SK-N-MC (cell line): ENCODE data around the gene PTPN4.

Experiments used
- DNase-seq: peaks from one replicate; pipeline ENCODE4 v3.0.0-alpha.2; 2011; ENCODE audit warnings: low read depth, low spot score
- H3K27ac ChIP-seq: fragments of 200-600 bp; sonication (generic); 2 replicates; pipeline ENCODE4 v1.5.1; 2016; ENCODE audit warnings: mixed run types
- H3K36me3 ChIP-seq: fragments of 200-600 bp; sonication (generic); 2 replicates; pipeline ENCODE4 v1.6.1; 2017; ENCODE audit warnings: antibody characterized with exemption, low read length, mixed read lengths; ENCODE audit not compliant: insufficient read depth
- H3K4me3 ChIP-seq: fragments of 200-600 bp; sonication (generic); 2 replicates; pipeline ENCODE4 v1.5.1; 2016
- H3K9ac ChIP-seq: fragments of 200-600 bp; sonication (generic); 2 replicates; pipeline ENCODE4 v1.8.0; 2017; ENCODE audit warnings: mixed run types, mixed read lengths; ENCODE audit not compliant: insufficient read length
- H3K9me3 ChIP-seq: fragments of 200-600 bp; sonication (generic); 2 replicates; pipeline ENCODE4 v1.6.1; 2017; ENCODE audit warnings: low read depth, mild to moderate bottlenecking, antibody characterized with exemption, low read length, moderate library complexity, mixed read lengths
- EZH2 ChIP-seq: fragments of 200-600 bp; sonication (generic); IDR thresholded peaks from one replicate; pipeline ENCODE4 v1.6.1; 2017; ENCODE audit warnings: antibody characterized with exemption
- FOXP2 ChIP-seq: optimal IDR thresholded peaks from 2 replicates; pipeline ENCODE3; 2011; ENCODE audit warnings: mild to moderate bottlenecking, moderate library complexity; ENCODE audit not compliant: insufficient read depth; ENCODE audit errors: extremely low read length, control extremely low read depth
- POLR2AphosphoS5 ChIP-seq: IDR thresholded peaks from 2 replicates; pipeline ENCODE4 v1.6.1; 2012; ENCODE audit warnings: mild to moderate bottlenecking, low read depth, low read length, borderline replicate concordance

Gene PTPN4

DNA sequence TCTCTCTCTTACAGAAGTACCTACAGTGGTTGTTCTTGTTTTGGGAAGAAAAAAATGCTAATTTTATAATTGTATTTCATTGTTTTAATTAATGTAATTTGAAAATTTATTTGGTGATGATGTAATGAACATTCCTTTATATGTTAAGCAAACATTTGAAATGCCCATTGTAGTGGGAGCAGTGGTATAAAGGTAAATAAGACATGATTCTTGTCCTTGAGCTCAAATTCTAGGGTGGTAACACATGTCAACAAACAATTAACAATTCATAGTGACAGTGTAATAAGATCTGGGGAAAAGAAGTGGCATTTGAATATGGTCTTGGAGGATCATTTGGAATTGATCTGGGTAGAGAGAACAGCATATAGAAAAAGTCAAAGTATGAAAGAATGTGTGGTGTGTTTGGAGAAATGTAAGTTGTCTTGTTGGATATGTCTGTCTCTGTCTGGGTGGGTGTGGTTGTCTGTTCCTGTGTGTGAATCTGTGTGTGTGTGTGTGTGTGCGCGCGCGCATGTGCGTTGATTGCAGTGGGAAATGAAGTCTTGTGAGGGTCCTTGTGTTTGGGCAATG lies 5.8 kb downstream of the PTPN4 start:
- DNase-seq = no peak
- Histone ChIP-seq H3K27ac (no peak overlapping the region), H3K9me3 (no peaks in the 10 kb centered on the region), H3K4me3 (no peak overlapping the region), H3K9ac (no peak overlapping the region), H3K36me3 (no peaks in the 10 kb centered on the region)
- TF ChIP-seq POLR2AphosphoS5 (no peak), FOXP2 (no peak), EZH2 (no peak)

DNA sequence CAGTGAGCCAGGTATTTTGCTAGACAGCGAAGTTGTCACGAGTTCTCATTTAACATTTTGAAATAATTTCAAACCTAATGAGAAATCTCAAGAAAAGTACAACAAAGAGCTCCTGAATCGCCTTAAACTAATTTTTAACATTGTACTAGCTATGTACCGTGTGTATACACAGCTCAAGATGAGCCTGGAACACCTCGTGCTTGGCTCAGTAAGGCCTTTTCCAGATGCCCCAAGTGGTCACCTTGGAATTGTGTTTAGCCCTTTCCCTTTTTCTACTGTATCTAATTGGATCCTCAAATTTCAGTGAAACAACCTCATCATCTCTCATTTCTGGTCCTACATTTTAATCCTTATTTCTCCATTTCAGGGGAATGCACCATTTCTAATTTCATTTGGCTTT lies 7.2 kb downstream of the PTPN4 start:
- TF ChIP-seq FOXP2 (no peak), EZH2 (no peak), POLR2AphosphoS5 (no peak)

DNA sequence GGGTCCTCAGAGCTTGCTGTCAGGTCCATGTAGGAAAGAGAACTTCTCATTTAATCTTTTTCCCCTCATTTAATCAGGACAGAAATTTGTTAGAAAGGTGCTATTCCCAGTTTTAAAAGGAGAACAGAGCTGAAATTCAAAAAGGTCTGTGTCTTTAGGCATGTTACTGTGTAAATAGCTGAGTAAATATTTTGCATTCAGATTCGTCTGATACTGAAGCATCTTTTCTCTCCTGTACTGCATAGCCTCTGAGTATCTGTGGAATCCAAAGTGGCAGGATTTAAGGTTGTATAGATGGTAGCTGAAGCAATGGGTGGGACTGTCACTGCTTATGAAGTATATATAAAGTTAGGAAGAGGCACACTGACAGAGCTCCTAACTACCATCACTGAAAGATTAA lies 9.0 kb downstream of the PTPN4 start:
- Histone ChIP-seq H3K9ac (no peak overlapping the region), H3K36me3 (no peaks in the 10 kb centered on the region), H3K4me3 (no peak overlapping the region), H3K9me3 (no peaks in the 10 kb centered on the region), H3K27ac (no peak overlapping the region)
- no peak for TF ChIP-seq FOXP2
- TF ChIP-seq EZH2 = no peak
- no peak for TF ChIP-seq POLR2AphosphoS5
- DNase-seq = no peak

More for the DNA sequence above, 7.2 kb downstream of the PTPN4 start:
- DNase-seq = no peak
- Histone ChIP-seq H3K4me3 (no peak overlapping the region), H3K27ac (no peak overlapping the region), H3K9me3 (no peaks in the 10 kb centered on the region), H3K9ac (no peak overlapping the region), H3K36me3 (no peaks in the 10 kb centered on the region)

DNA sequence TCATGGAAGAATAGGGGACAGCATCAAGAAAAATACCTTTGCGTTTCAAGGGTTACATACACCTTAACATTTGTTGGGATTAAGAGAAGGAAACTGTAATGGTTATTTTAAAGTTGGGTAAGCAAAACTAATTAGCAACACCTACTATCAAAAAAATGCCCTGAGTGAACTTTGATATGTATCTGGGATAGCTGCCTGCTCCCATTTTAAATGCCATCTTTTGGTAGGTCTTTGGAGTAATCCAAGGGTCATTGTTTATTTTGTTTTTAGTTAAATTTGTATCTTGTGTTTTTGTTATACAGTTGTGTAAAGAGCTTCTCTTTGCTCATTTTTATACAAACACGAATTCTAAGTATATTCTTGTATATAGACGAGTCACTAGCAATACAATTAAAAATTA lies 9.9 kb downstream of the PTPN4 start:
- H3K27ac ChIP-seq = no peak overlapping the region
- no peak overlapping the region for H3K9ac ChIP-seq
- no peak for DNase-seq
- no peak for TF ChIP-seq FOXP2
- TF ChIP-seq POLR2AphosphoS5 = no peak
- TF ChIP-seq EZH2 = no peak
- H3K9me3 ChIP-seq = no peaks in the 10 kb centered on the region
- no peaks in the 10 kb centered on the region for H3K36me3 ChIP-seq
- no peak overlapping the region for H3K4me3 ChIP-seq

DNA sequence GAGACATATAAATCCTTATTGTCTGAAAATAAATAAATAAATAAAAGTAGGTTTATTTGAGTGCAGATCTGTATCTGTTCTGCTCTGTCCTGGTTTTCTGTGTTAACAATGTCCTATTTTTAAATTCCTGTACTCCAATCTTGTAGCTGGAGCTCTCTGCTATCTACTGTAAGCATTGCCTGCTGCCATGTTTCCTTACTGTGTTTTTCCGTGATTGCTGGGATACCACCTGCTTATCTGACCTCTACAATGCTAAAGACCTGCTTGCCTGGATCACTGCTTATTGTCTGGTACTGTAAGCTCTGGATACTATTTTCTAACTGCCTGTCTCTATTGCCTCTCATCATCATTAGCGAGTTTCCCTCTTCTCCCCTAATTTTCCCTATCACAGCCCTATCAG lies 11.6 kb downstream of the PTPN4 start:
- no peak for DNase-seq
- no peak overlapping the region for H3K9ac ChIP-seq
- H3K9me3 ChIP-seq = no peaks in the 10 kb centered on the region
- no peak overlapping the region for H3K27ac ChIP-seq
- no peak overlapping the region for H3K4me3 ChIP-seq
- no peak for TF ChIP-seq POLR2AphosphoS5
- TF ChIP-seq EZH2 = no peak
- no peak for TF ChIP-seq FOXP2
- no peaks in the 10 kb centered on the region for H3K36me3 ChIP-seq

DNA sequence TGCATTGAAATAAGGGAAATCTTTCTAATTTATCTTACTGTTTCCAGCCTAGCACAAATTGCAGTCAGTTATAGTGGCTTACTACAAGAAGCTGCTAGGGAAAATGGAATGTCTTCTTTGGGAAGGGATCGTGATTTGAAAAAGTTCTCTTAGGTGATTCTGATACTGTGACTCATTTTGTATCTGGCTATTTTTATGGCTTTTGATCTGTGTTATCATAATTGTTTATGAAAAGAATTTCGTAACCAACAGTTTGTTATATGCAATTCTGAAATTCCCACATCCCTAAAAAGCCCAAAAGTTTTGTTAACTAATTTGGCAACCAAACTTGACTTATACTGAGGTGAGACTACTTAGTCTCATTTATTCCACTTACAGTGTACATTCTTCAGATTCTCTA lies 12.4 kb downstream of the PTPN4 start:
- no peak overlapping the region for H3K4me3 ChIP-seq
- H3K27ac ChIP-seq = no peak overlapping the region
- no peaks in the 10 kb centered on the region for H3K36me3 ChIP-seq
- H3K9me3 ChIP-seq = no peaks in the 10 kb centered on the region
- DNase-seq = no peak
- TF ChIP-seq EZH2 = no peak
- no peak for TF ChIP-seq POLR2AphosphoS5
- no peak for TF ChIP-seq FOXP2
- H3K9ac ChIP-seq = no peak overlapping the region

DNA sequence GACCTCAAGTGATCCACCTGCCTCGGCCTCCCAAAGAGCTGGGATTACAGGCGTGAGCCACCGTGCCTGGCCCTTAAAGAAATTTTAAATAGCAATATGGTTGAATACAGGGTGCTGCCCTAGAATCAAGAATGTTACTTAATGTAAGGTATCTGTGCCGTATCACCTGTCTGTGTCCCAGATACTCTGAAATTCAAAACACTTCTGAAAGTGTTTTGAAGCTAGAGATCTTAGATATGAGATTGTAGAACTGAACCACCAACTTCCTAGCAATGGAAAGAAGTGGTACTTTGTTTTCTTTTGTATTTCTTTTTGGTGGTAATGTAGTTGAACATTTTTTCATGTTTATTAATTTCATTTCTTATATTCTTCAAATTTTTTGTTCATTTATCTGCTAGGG lies 13.0 kb downstream of the PTPN4 start:
- Histone ChIP-seq H3K9me3 (no peaks in the 10 kb centered on the region), H3K4me3 (no peak overlapping the region), H3K36me3 (no peaks in the 10 kb centered on the region)

DNA sequence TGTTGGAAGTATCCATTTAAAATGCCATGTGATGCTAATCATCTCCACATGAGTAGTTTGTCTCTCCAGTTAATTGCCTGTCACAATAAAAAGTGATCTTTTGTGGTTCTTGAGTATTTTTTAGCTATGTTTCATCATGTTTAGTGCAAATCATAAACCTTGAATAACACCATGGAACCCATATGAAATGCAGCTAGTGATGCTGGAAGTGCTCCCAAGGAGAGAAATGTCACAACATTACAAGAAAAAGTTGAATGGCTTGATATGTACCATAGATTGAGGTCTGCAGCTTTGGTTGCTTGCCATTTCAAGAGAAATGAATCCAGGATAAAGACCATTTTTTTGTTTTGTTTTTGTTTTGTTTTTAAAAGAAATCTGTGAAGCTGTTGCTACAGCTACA lies 14.3 kb downstream of the PTPN4 start:
- Histone ChIP-seq H3K9ac (no peak overlapping the region), H3K4me3 (no peak overlapping the region), H3K27ac (no peak overlapping the region), H3K9me3 (no peaks in the 10 kb centered on the region), H3K36me3 (no peaks in the 10 kb centered on the region)
- no peak for DNase-seq
- TF ChIP-seq POLR2AphosphoS5 (no peak), EZH2 (no peak)

More for the DNA sequence above, 13.0 kb downstream of the PTPN4 start:
- no peak overlapping the region for H3K27ac ChIP-seq
- no peak for DNase-seq
- no peak overlapping the region for H3K9ac ChIP-seq
- TF ChIP-seq POLR2AphosphoS5 (no peak), EZH2 (no peak), FOXP2 (no peak)

DNA sequence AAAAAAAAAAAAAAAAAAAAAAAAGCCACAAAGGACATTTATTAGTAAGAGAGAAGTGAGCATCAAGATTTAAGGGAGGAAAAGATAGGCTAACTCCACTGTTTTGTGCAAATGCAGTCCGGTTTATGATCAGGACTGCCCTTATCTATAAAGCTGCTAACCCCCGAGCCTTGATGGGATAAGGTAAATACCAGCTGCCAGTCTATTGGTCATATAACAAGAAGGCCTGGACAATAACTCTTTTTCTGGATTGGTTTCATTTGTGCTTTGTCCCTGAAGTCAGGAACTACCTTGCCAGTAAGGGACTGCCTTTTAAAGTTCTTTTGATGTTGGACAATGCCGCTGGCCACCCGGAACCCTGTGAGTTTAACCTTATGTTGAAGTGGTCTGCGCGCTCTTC lies 15.4 kb downstream of the PTPN4 start:
- Histone ChIP-seq H3K4me3 (no peak overlapping the region), H3K9me3 (no peaks in the 10 kb centered on the region), H3K36me3 (no peaks in the 10 kb centered on the region), H3K27ac (no peak overlapping the region), H3K9ac (no peak overlapping the region)
- no peak for DNase-seq
- no peak for TF ChIP-seq EZH2
- TF ChIP-seq FOXP2 = no peak
- TF ChIP-seq POLR2AphosphoS5 = no peak
